Measurements from ENCODE around the gene PRDM9.

DNA sequence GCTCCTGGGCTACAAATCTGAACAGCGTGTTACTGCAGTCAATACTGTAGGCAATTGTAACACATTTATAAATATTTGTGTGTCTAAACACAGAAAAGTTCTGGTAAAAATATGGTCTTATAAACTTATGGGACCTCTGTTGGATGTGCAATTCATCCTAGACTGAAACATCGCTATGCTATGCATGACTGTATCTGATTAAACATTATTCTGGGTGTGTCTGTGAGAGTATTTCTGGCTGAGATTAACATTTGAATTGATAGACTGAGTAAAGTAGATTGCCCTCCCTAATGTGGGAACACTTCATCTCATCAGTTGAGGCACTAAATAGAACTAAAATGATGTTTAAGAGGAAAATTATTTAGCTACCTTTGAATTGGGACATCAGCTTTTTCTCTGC is 24.3 kb upstream of the PRDM9 start:
- no peak for TF ChIP-seq POLR2A (IDR thresholded peaks at IDR 0.05)
- TF ChIP-seq, protein P1, sequence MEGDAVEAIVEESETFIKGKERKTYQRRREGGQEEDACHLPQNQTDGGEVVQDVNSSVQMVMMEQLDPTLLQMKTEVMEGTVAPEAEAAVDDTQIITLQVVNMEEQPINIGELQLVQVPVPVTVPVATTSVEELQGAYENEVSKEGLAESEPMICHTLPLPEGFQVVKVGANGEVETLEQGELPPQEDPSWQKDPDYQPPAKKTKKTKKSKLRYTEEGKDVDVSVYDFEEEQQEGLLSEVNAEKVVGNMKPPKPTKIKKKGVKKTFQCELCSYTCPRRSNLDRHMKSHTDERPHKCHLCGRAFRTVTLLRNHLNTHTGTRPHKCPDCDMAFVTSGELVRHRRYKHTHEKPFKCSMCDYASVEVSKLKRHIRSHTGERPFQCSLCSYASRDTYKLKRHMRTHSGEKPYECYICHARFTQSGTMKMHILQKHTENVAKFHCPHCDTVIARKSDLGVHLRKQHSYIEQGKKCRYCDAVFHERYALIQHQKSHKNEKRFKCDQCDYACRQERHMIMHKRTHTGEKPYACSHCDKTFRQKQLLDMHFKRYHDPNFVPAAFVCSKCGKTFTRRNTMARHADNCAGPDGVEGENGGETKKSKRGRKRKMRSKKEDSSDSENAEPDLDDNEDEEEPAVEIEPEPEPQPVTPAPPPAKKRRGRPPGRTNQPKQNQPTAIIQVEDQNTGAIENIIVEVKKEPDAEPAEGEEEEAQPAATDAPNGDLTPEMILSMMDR (IDR thresholded peaks at IDR 0.05), result no peak
